BJ (cell line): ENCODE measurements around the gene PTCH2. TPM values are rescaled to one million over a fixed set of nuclear protein-coding genes. Genes with fewer than 3 reads are reported as not detected.

Source experiments
- CTCF ChIA-PET: fragments of 350-600 bp; formaldehyde crosslinking; extraction: SDS; loops from one replicate; lab custom pipeline; 2021; ENCODE audit warnings: antibody characterized with exemption, inconsistent platforms; lab: Yijun Ruan, JAX
- POLR2A ChIA-PET: fragments of 300-600 bp; sonication (Branson Sonifier 250); formaldehyde crosslinking; extraction: SDS; loops from one replicate; lab custom pipeline; 2021; ENCODE audit warnings: antibody characterized with exemption; lab: Charles Lee
- DNase-seq: peaks from one replicate; pipeline ENCODE4 v3.0.0-alpha.2; 2011; ENCODE audit warnings: low read depth
- H3K27me3 ChIP-seq: 2 replicates; pipeline ENCODE4 v1.6.0; 2011; ENCODE audit warnings: low read length; ENCODE audit not compliant: control insufficient read depth, insufficient read depth
- H3K36me3 ChIP-seq: 2 replicates; pipeline ENCODE4 v1.5.1; 2011; ENCODE audit warnings: low read length; ENCODE audit not compliant: control insufficient read depth, insufficient read depth
- H3K4me3 ChIP-seq: 2 replicates; pipeline ENCODE4 v1.5.1; 2011; ENCODE audit warnings: low read depth, mild to moderate bottlenecking, control low read depth, low read length
- CTCF ChIP-seq: IDR thresholded peaks from 2 replicates; pipeline ENCODE4 v1.5.1; 2011; ENCODE audit warnings: low read depth, mild to moderate bottlenecking, control low read depth, inconsistent platforms, low read length, moderate library complexity; ENCODE audit not compliant: insufficient read depth
- polyA plus RNA-seq: library from polyadenylated mRNA; depleted of rRNA; stranded (reverse); fragments of >200 nt; gene quantifications from 2 replicates; pipeline ENCODE4 v1.2.3, GENCODE V29; 2011

The PTCH2 gene
- polyA plus RNA-seq, 1 experiment: 0.17 TPM

- CTCF ChIA-PET: interaction anchor here (0.6 to 4.6 kb wide), 8 partner anchors 8 to 185 kb away, joined by 3 to 23 read pairs (median 4); partner anchors contain the start of genes HECTD3, PLK3 and UROD
- no peaks in the 10 kb centered on the region for H3K36me3 ChIP-seq
- no peak for TF ChIP-seq CTCF
- H3K4me3 ChIP-seq: no peak overlapping the region
- POLR2A ChIA-PET: no interaction called here
- DNase-seq: no peak
- H3K27me3 ChIP-seq: no peaks in the 10 kb centered on the region
These were observed 8.7 kb downstream of the PTCH2 start for GRCh38 chr1:44834328-44834727.

- DNase-seq: no peak
- no peaks in the 10 kb centered on the region for H3K36me3 ChIP-seq
- POLR2A ChIA-PET: no interaction called here
- TF ChIP-seq CTCF: no peak
- CTCF ChIA-PET: interaction anchor here (0.8 to 3.4 kb wide), 3 partner anchors 10 to 182 kb away, joined by 3 to 13 read pairs (median 10); partner anchors contain the start of gene PTCH2
- no peaks in the 10 kb centered on the region for H3K27me3 ChIP-seq
- H3K4me3 ChIP-seq: no peak overlapping the region
These were observed 10.9 kb downstream of the PTCH2 start for GRCh38 chr1:44832056-44832705.

- no peak for DNase-seq
- Histone ChIP-seq H3K4me3 (no peak overlapping the region), H3K27me3 (no peaks in the 10 kb centered on the region), H3K36me3 (no peaks in the 10 kb centered on the region)
- POLR2A ChIA-PET: no interaction called here
- no peak for TF ChIP-seq CTCF
- CTCF ChIA-PET: interaction anchor here (0.8 to 3.4 kb wide), 4 partner anchors 10 to 183 kb away, joined by 3 to 13 read pairs (median 6); partner anchors contain the start of genes PLK3 and PTCH2
These were observed 11.5 kb downstream of the PTCH2 start for GRCh38 chr1:44831516-44831915.

- ChIA-PET POLR2A (no interaction called here), CTCF (interaction anchor here (0.9 to 3.4 kb wide), 5 partner anchors 9 to 188 kb away, joined by 3 to 13 read pairs (median 3); partner anchors contain the start of genes PLK3 and PTCH2)
- DNase-seq: no peak
- Histone ChIP-seq H3K4me3 (no peak overlapping the region), H3K36me3 (no peaks in the 10 kb centered on the region), H3K27me3 (no peaks in the 10 kb centered on the region)
- no peak for TF ChIP-seq CTCF
These were observed 12.2 kb downstream of the PTCH2 start for GRCh38 chr1:44830900-44831304.

- POLR2A ChIA-PET: no interaction called here
These were observed 13.3 kb downstream of the PTCH2 start for GRCh38 chr1:44829506-44830384.

More at GRCh38 chr1:44829506-44830384, 13.3 kb downstream of the PTCH2 start:
- no peak for DNase-seq
- Histone ChIP-seq H3K4me3 (no peak overlapping the region), H3K27me3 (no peaks in the 10 kb centered on the region), H3K36me3 (no peaks in the 10 kb centered on the region)
- no peak for TF ChIP-seq CTCF
- CTCF ChIA-PET: interaction anchor here (0.9 to 3.4 kb wide), 6 partner anchors 7 to 189 kb away, joined by 3 to 13 read pairs (median 4); partner anchors contain the start of genes HECTD3, PLK3, PTCH2 and UROD
